CD4-positive, alpha-beta T cell treated with Interleukin-6 at 100 ng/mL for 8 hours (primary cell): ENCODE data around the gene BABAM2.
"Not testable (repeated sequence)": the region's sequence is repeated elsewhere in the genome, so short reads cannot be mapped to it uniquely, and the experiment has no call there.

Experiments
- DNase-seq: peaks from one replicate; pipeline ENCODE4 v3.0.0-alpha.2; 2020; ENCODE audit warnings: mixed read lengths, low spot score

The BABAM2 gene

GRCh38 chr2:27890146-27890923 is at the start of gene BABAM2, which contains the start of gene RBKS:
TSS of gene BABAM2 (plus strand) at chr2:27890729. CDS start at chr2:27894557, 3,828 bp downstream.
TSS of gene RBKS (minus strand) at chr2:27890387. CDS start at chr2:27890345, 42 bp downstream.
- DNase-seq, result peak; percentile 86

DNA sequence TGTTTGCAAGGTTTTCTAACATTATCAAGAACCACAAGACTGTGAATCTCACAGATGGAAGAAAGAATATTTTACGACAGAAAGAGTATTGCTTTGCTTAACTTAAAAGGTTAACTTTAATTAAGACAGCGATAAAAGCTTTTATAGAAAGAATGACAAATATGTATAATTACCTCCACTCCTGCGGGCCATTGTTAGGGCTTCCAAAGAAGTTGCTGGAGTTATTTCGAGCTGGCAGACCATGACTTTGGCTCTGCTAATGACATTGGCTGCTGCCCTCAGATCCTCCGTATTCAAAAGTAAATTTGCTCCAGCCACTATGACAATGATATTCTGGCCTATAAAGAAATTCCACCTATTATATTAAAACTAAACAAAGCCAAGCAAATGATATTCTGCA is 47.6 kb upstream of the BABAM2 start:
- no peak for DNase-seq

DNA sequence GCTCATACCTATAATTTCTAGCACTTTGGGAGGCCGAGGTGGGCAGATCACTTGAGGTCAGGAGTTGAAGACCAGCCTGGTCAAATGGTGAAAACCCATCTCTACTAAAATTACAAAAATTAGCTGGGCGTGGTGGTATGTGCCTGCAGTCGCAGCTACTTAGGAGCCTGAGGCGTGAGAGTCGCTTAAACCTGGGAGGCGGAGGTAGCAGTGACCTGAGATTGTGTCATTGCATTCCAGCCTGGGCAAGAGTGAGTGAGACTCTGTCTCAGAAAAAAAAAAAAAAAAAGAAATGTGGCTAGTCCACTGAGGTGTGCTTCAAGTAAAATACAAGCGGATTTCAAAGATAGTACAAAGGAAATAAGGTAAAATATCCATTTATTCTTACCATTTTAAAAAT is 46.5 kb upstream of the BABAM2 start:
- DNase-seq, result no peak

- DNase-seq, result no peak
Measured at GRCh38 chr2:27844821-27845255, 45.7 kb upstream of the BABAM2 start.

DNA sequence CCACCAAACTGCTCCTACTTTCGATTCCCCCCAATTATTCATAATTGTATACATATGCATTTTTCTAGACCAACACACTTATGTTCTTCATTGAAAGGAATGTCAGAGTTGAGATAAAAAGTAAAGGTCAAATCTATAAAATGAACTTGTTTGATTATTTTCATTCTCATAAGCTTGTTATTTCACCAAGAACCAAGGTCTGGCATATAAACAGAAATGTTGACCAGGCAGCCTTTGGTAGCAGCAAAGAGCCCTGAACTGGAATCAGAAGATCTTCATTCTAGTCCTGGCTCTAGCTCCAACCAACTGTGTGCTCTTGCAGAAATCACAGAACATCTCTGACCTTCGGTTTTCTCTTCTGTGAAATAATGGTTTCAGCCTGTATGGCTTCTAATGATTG is 43.2 kb upstream of the BABAM2 start:
- no peak for DNase-seq

- no peak for DNase-seq
Measured at GRCh38 chr2:27849558-27850205, 40.8 kb upstream of the BABAM2 start.

DNA sequence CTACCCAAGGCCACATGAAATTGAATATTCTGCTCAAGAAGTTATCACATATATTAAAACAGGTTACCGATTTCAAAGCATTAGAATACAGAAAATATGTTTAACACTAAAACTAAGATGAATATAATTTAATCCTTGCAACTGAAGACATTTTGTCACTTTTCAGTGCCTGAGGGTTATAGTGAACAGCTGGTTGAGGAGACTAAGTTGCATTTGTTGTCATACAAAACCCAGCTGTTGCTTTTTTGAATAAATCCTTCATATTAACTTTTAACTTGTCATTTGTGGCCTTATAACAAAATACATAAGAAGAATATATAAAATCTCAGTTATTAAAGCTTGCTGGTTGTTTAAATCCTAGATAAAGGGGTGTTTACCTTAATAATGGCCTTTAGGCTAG is 37.8 kb upstream of the BABAM2 start:
- no peak for DNase-seq

- DNase-seq, result no peak
Measured at GRCh38 chr2:27854229-27854862, 36.2 kb upstream of the BABAM2 start.

- DNase-seq, result no peak
Measured at GRCh38 chr2:27855476-27855875, 35.1 kb upstream of the BABAM2 start.

DNA sequence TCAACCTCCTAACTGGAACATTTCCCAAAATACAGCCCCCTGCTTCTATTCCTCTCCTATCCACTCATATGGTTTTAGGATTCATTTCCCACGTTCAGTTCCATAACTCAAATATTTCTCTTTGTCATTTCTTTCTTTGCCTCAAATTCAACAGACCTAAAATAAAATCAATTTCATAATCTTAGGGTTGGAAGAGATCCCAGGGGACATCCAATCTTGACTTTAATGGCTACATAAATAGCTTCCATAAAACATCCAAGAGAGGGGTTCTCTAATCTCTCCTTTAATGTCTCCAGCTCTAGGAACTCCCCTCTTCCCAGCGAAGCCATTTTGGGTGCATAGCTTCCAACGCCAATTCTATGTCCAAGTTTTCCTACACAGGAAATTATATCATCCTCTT is 34.1 kb upstream of the BABAM2 start:
- no peak for DNase-seq

DNA sequence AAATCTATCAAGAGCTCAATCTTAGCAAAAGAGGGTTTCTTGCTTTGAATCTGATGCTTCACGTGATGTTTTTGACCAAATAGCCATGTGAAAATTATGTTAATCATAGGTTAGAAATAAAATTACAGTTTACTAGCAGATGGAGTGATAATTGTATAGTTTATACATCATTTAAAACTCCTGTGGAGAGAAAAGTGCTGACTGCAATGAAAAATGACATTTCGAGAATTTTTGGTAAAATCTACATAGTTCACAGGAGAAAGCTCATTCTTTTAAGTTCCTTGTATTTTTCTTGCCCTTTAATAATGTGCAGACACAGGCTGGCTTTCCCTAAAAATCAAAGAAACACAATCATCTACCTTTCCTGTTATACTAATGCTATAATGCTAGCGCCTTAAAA is 33.6 kb upstream of the BABAM2 start:
- no peak for DNase-seq

GRCh38 chr2:27857417-27858172 is 32.9 kb upstream of the BABAM2 start:
- no peak for DNase-seq

- DNase-seq, result no peak
Measured at GRCh38 chr2:27860111-27860510, 30.4 kb upstream of the BABAM2 start.

GRCh38 chr2:27863146-27863545 is 27.4 kb upstream of the BABAM2 start:
- no peak for DNase-seq

DNA sequence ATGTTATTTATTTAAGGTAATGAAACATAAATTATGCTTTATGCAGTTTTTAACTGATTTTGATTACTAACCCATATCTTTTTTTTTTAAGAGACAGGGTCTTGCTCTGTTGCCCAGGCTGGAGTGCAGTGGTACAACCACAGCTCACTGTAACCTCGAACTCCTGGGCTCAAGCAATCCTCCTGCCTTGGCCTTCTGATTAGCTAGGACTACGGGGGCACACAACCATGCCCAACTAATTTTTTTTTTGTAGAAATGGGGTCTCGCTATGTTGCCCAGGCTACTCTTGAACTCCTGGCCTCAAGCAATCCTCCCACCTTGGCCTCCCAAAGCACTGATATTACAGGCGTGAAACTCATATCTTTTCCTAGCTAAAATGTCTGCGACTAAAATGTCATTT is 26.6 kb upstream of the BABAM2 start:
- DNase-seq, result not testable (repeated sequence)

- no peak for DNase-seq
Measured at GRCh38 chr2:27866237-27866636, 24.3 kb upstream of the BABAM2 start.

GRCh38 chr2:27869763-27870162 is 20.8 kb upstream of the BABAM2 start:
- no peak for DNase-seq

DNA sequence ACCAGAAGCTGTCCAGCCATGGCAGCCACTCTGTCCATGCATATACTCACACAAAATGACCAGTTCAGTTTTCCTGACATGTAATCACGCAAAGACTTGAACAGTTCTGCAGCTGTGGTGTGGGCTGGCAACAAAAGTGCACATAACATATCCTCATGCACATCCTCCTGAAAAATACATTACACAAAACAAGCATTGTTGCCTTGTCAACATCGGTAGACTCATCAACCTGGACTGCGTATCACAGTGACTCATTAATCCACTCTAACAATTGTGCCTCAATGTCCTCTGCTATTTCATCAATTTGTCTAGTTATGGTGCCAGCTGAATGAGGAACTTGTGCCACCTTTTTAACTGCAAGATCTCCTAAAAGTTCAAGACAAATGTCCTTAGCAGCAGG is 19.8 kb upstream of the BABAM2 start:
- DNase-seq, result no peak

DNA sequence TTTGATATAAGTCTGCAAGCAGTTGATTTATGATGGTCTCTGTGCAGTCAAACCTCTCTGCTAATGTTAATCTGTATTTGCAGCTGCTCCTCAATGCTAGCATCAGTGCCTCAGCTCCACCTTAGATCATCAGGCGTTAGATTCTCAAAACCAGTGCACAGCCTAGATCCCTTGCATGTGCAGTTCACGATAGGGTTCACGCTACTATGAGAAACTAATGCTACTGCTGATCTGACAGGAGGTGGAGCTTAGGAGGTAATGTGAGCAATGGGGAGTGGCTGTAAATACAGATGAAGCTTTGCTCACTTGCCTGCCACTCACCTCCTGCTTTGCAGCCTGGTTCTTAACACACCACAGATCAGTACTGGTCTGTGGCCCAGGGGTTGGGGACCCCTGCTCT is 18.7 kb upstream of the BABAM2 start:
- DNase-seq, result no peak

- no peak for DNase-seq
Measured at GRCh38 chr2:27873091-27873490, 17.4 kb upstream of the BABAM2 start.

- no peak for DNase-seq
Measured at GRCh38 chr2:27875089-27875881, 15.2 kb upstream of the BABAM2 start.

DNA sequence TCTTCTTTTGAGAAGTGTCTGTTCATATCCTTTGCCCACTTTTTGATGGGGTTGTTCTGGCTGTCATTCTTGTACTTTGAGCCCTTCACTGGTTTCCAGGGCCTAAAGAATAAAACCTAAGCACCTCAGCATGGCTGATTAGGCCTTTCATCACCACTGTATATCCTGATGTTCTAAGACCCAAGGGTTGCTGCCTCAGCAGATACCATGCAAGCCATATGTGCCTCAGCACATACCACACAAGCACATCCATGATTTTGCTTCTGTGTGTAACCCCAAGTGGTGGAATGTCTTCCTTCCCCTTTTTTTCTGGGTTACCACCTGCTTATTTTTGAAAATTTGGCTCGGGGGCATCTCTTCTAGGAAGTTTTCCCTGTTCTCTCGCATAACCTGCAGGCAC is 11.7 kb upstream of the BABAM2 start:
- no peak for DNase-seq
